IMR-90 (cell line): ENCODE data around the gene TAAR9. TPM values are rescaled to one million over a fixed set of nuclear protein-coding genes. Genes with fewer than 3 reads are reported as not detected.

ENCODE experiments used
- ATAC-seq: fragments of 200-7000 bp; cut with Tn5 transposase; 2 replicates; pipeline ENCODE4 v1.9.1; 2020; ENCODE audit warnings: low read depth, mild to moderate bottlenecking, moderate library complexity
- BruUV-seq: library from RNA; stranded (reverse); fragments of 400-500 nt; replicated peaks from 2 replicates; lab custom pipeline; 2021; lab: Mats Ljungman, UMichigan
- CTCF ChIA-PET: fragments of 300-600 bp; formaldehyde crosslinking; extraction: SDS; loops from one replicate; lab custom pipeline; 2021; ENCODE audit warnings: antibody characterized with exemption; lab: Yijun Ruan, JAX
- POLR2A ChIA-PET: fragments of 300-600 bp; sonication (Branson Sonifier 250); formaldehyde crosslinking; loops from one replicate; lab custom pipeline; 2022; ENCODE audit warnings: antibody characterized with exemption; ENCODE audit not compliant: unreplicated experiment; lab: Charles Lee
- DNase-seq: peaks from one replicate; pipeline ENCODE4 v3.0.0; 2013
- H2AFZ ChIP-seq: replicated peaks from 2 replicates; pipeline ENCODE3; 2013; ENCODE audit warnings: low read length, mild to moderate bottlenecking; ENCODE audit not compliant: poor library complexity
- H2AK5ac ChIP-seq: 2 replicates; pipeline ENCODE4 v1.6.1; 2013; ENCODE audit warnings: low read depth, low read length, inconsistent platforms
- H2AK9ac ChIP-seq: replicated peaks from 2 replicates; pipeline ENCODE3; 2013; ENCODE audit warnings: mild to moderate bottlenecking, low read depth, low read length, moderate library complexity; ENCODE audit not compliant: poor library complexity
- H2BK120ac ChIP-seq: 2 replicates; pipeline ENCODE4 v1.6.1; 2013; ENCODE audit warnings: low read depth, low read length, inconsistent platforms
- H2BK15ac ChIP-seq: 3 replicates; pipeline ENCODE4 v1.6.1; 2013; ENCODE audit warnings: low read depth, low read length, inconsistent platforms
- H2BK20ac ChIP-seq: 2 replicates; pipeline ENCODE4 v1.6.1; 2013; ENCODE audit warnings: low read depth, mild to moderate bottlenecking, inconsistent platforms, low read length, moderate library complexity
- H2BK5ac ChIP-seq: 2 replicates; pipeline ENCODE4 v1.6.1; 2013; ENCODE audit warnings: mild to moderate bottlenecking, low read depth, low read length, inconsistent platforms; ENCODE audit not compliant: poor library complexity, severe bottlenecking
- H3K14ac ChIP-seq: replicated peaks from 2 replicates; pipeline ENCODE4 v1.6.1; 2013; ENCODE audit warnings: low read depth, low read length, inconsistent platforms
- H3K18ac ChIP-seq: 2 replicates; pipeline ENCODE4 v1.6.1; 2013; ENCODE audit warnings: low read depth, low read length, control low read depth
- H3K23ac ChIP-seq: 2 replicates; pipeline ENCODE4 v1.6.1; 2013; ENCODE audit warnings: low read depth, low read length, inconsistent platforms
- H3K27ac ChIP-seq: 2 replicates; pipeline ENCODE4 v1.5.1; 2013; ENCODE audit warnings: mild to moderate bottlenecking, control low read depth, low read length; ENCODE audit not compliant: insufficient read depth
- H3K27me3 ChIP-seq: 2 replicates; pipeline ENCODE4 v1.6.1; 2013; ENCODE audit warnings: low read length; ENCODE audit not compliant: control insufficient read depth, insufficient read depth
- H3K36me3 ChIP-seq: 2 replicates; pipeline ENCODE4 v1.6.1; 2013; ENCODE audit warnings: low read length, mixed read lengths; ENCODE audit not compliant: control insufficient read depth, insufficient read depth
- H3K4ac ChIP-seq: 2 replicates; pipeline ENCODE4 v1.6.1; 2013; ENCODE audit warnings: low read depth, low read length, inconsistent platforms
- H3K4me1 ChIP-seq: 2 replicates; pipeline ENCODE4 v1.6.1; 2013; ENCODE audit warnings: low read length, mixed read lengths; ENCODE audit not compliant: control insufficient read depth, insufficient read depth
- H3K4me2 ChIP-seq: 2 replicates; pipeline ENCODE4 v1.6.1; 2013; ENCODE audit warnings: low read depth, mild to moderate bottlenecking, control low read depth, low read length, moderate library complexity
- H3K4me3 ChIP-seq: 2 replicates; pipeline ENCODE4 v1.5.1; 2013; ENCODE audit warnings: low read depth, mild to moderate bottlenecking, control low read depth, low read length, moderate library complexity; ENCODE audit not compliant: insufficient read depth
- H3K56ac ChIP-seq: 2 replicates; pipeline ENCODE4 v1.6.1; 2013; ENCODE audit warnings: low read length, inconsistent platforms; ENCODE audit not compliant: insufficient read depth; ENCODE audit errors: extremely low read depth
- H3K79me1 ChIP-seq, 2 experiments: 2 replicates each; pipeline ENCODE4 v1.6.1; 2013; ENCODE audit warnings: low read length in 2 of 2, inconsistent platforms in 1 of 2, low read depth in 1 of 2
- H3K9ac ChIP-seq: 2 replicates; pipeline ENCODE4 v1.6.1; 2013; ENCODE audit warnings: low read depth, low read length, control low read depth
- H3K9me1 ChIP-seq: 2 replicates; pipeline ENCODE4 v1.6.1; 2013; ENCODE audit warnings: low read length, inconsistent platforms; ENCODE audit not compliant: insufficient read depth
- H3K9me3 ChIP-seq: 2 replicates; pipeline ENCODE4 v1.6.1; 2013; ENCODE audit warnings: low read length; ENCODE audit not compliant: control insufficient read depth, insufficient read depth
- H4K20me1 ChIP-seq: 2 replicates; pipeline ENCODE4 v1.6.1; 2013; ENCODE audit warnings: low read length, inconsistent platforms; ENCODE audit not compliant: insufficient read depth
- H4K5ac ChIP-seq: 2 replicates; pipeline ENCODE4 v1.6.1; 2013; ENCODE audit warnings: mild to moderate bottlenecking, low read depth, low read length, control low read depth
- H4K8ac ChIP-seq, 2 experiments: 2 replicates each; pipeline ENCODE4 v1.6.1; 2013; ENCODE audit warnings: low read depth in 2 of 2, low read length in 2 of 2, control low read depth in 1 of 2, inconsistent platforms in 1 of 2
- H4K91ac ChIP-seq: 2 replicates; pipeline ENCODE4 v1.6.1; 2013; ENCODE audit warnings: low read depth, low read length, inconsistent platforms; ENCODE audit not compliant: insufficient read depth
- BHLHE40 ChIP-seq: fragments of 150-350 bp; IDR thresholded peaks from 2 replicates; pipeline ENCODE4 v1.6.1; 2016; ENCODE audit warnings: mild to moderate bottlenecking, low read depth, low read length
- CEBPB ChIP-seq: IDR thresholded peaks from 2 replicates; pipeline ENCODE4 v1.6.1; 2012; ENCODE audit warnings: low read depth, low read length, improper control_type of control experiment
- CHD1 ChIP-seq: IDR thresholded peaks from 2 replicates; pipeline ENCODE4 v1.6.1; 2012; ENCODE audit warnings: low read depth, low read length, improper control_type of control experiment
- CTCF ChIP-seq: conservative IDR thresholded peaks from 2 replicates; pipeline ENCODE4 v1.5.1; 2012; ENCODE audit warnings: mild to moderate bottlenecking, low read depth, low read length, improper control_type of control experiment
- ELK1 ChIP-seq: fragments of 150-350 bp; IDR thresholded peaks from 2 replicates; pipeline ENCODE4 v1.6.1; 2016; ENCODE audit warnings: low read depth, mild to moderate bottlenecking, low read length, moderate library complexity, borderline replicate concordance
- FOS ChIP-seq: fragments of 150-350 bp; IDR thresholded peaks from 2 replicates; pipeline ENCODE4 v1.6.1; 2016; ENCODE audit warnings: low read depth, low read length
- MAFK ChIP-seq: IDR thresholded peaks from 2 replicates; pipeline ENCODE4 v1.6.1; 2012; ENCODE audit warnings: low read depth, low read length, improper control_type of control experiment
- MAZ ChIP-seq: IDR thresholded peaks from 2 replicates; pipeline ENCODE4 v1.6.1; 2012; ENCODE audit warnings: low read depth, mild to moderate bottlenecking, low read length, improper control_type of control experiment, moderate library complexity, borderline replicate concordance
- MXI1 ChIP-seq: IDR thresholded peaks from 2 replicates; pipeline ENCODE4 v1.6.1; 2012; ENCODE audit warnings: low read depth, mild to moderate bottlenecking, low read length, moderate library complexity, borderline replicate concordance
- NFE2L2 ChIP-seq: fragments of 150-350 bp; IDR thresholded peaks from 2 replicates; pipeline ENCODE4 v1.6.1; 2016; ENCODE audit warnings: low read depth, mild to moderate bottlenecking, low read length
- POLR2A ChIP-seq: IDR thresholded peaks from 2 replicates; pipeline ENCODE4 v1.6.1; 2012; ENCODE audit warnings: mild to moderate bottlenecking, low read depth, low read length
- RAD21 ChIP-seq: IDR thresholded peaks from 2 replicates; pipeline ENCODE4 v1.6.1; 2012; ENCODE audit warnings: low read length, improper control_type of control experiment
- RCOR1 ChIP-seq: IDR thresholded peaks from 2 replicates; pipeline ENCODE4 v1.6.1; 2012; ENCODE audit warnings: mild to moderate bottlenecking, low read length, improper control_type of control experiment; ENCODE audit not compliant: insufficient replicate concordance
- RFX5 ChIP-seq: IDR thresholded peaks from 2 replicates; pipeline ENCODE4 v1.8.0; 2012; ENCODE audit warnings: low read depth, mild to moderate bottlenecking, low read length, moderate library complexity
- SMC3 ChIP-seq: fragments of 150-350 bp; IDR thresholded peaks from 2 replicates; pipeline ENCODE4 v1.6.1; 2016; ENCODE audit warnings: low read depth, mild to moderate bottlenecking, antibody characterized with exemption, low read length, moderate library complexity
- USF2 ChIP-seq: fragments of 150-350 bp; IDR thresholded peaks from 2 replicates; pipeline ENCODE4 v1.6.1; 2017; ENCODE audit warnings: mild to moderate bottlenecking, antibody characterized with exemption, low read length, low read depth
- WGBS, 2 experiments: methylation state at CpG; one replicate each; pipeline versions ENCODE4 v1.1.5 to v1.1.7; 2013; ENCODE audit warnings: missing lambda C conversion rate in 2 of 2; ENCODE audit not compliant: insufficient read length in 1 of 2; ENCODE audit errors: extremely low coverage in 2 of 2; 5-methylcytosine and 5-hydroxymethylcytosine counted together
- dilution Hi-C: fragments of 300-500 bp; cut with HindIII; formaldehyde crosslinking; loops from one replicate; pipeline ENCODE4 v1.14.3; 2018; ENCODE audit warnings: low sequenced_read_pairs; ENCODE audit not compliant: unreplicated experiment
- in situ Hi-C: fragments of 300-500 bp; cut with MboI; formaldehyde crosslinking; loops from 3 replicates; pipeline ENCODE4 v1.14.3; 2019; ENCODE audit warnings: low sequenced_read_pairs, inconsistent platforms, mixed read lengths
- intact Hi-C: fragments of 100-400 bp; cut with micrococcal nuclease; formaldehyde crosslinking; loops from 2 replicates; pipeline ENCODE4 v1.10.0; 2022
- polyA plus RNA-seq, 3 experiments: library from polyadenylated mRNA; depleted of rRNA; stranded (reverse); fragments of >200 nt; gene quantifications; 2 replicates each; pipeline ENCODE4 v1.2.3, GENCODE V29; 2012; ENCODE audit warnings: low replicate concordance in 1 of 3
- total RNA-seq: library from RNA; depleted of rRNA; stranded (reverse); fragments of >200 nt; gene quantifications from 2 replicates; pipeline ENCODE4 v1.2.3, GENCODE V29; 2012

TAAR9 gene
- total and polyA plus RNA-seq, 2 of the 4 experiments (the other 2 are of a cell fraction): not detected

- ChIA-PET CTCF (no interaction called here), POLR2A (no interaction called here)
- H4K8ac ChIP-seq: no peak within 1 kb of the TSS
- H4K5ac ChIP-seq: no peak within 1 kb of the TSS
- H2AK5ac ChIP-seq: no peak within 1 kb of the TSS
- no TSS peak for BruUV-seq
- 0 out of 2 replicates have a peak, but pooled peaks cover 4% of the 10 kb centered on the region for H3K9me1 ChIP-seq
- ATAC-seq (no peak), DNase-seq (no peak)
- no peak within 1 kb of the TSS for H3K14ac ChIP-seq
- H3K4me2 ChIP-seq: no peak within 1 kb of the TSS
- H2BK15ac ChIP-seq: no peak within 1 kb of the TSS
- intact Hi-C loops: no loop called here
- no peaks in the 10 kb centered on the region for H3K79me1 ChIP-seq
- no peak within 1 kb of the TSS for H2AK9ac ChIP-seq
- H2BK20ac ChIP-seq: no peak within 1 kb of the TSS
- H3K27ac ChIP-seq: no peak within 1 kb of the TSS
- no peak within 1 kb of the TSS for H2AFZ ChIP-seq
- peaks cover 44% of the 10 kb centered on the region for H3K27me3 ChIP-seq
- no peak within 1 kb of the TSS for H3K4ac ChIP-seq
- no peaks in the 10 kb centered on the region for H4K20me1 ChIP-seq
- H3K18ac ChIP-seq: no peak within 1 kb of the TSS
- no peak within 1 kb of the TSS for H3K56ac ChIP-seq
- dilution Hi-C loops: no loop called here
- H3K4me1 ChIP-seq: no peaks in the 10 kb centered on the region
- H2BK5ac ChIP-seq: no peak within 1 kb of the TSS
- WGBS, 2 experiments: no CpG with 5 or more reads among the region's 2 CpGs
- in situ Hi-C loops: no loop called here
- TF ChIP-seq NFE2L2 (no peak), BHLHE40 (no peak), SMC3 (no peak), RAD21 (no peak), FOS (no peak), MXI1 (no peak), RCOR1 (no peak), MAFK (no peak), USF2 (no peak), POLR2A (no peak), RFX5 (no peak), ELK1 (no peak), CHD1 (no peak), MAZ (no peak), CEBPB (no peak), CTCF (no peak)
- no peak within 1 kb of the TSS for H3K4me3 ChIP-seq
- H4K91ac ChIP-seq: no peak within 1 kb of the TSS
- H3K23ac ChIP-seq: no peak within 1 kb of the TSS
- no peak within 1 kb of the TSS for H3K9ac ChIP-seq
- no peaks in the 10 kb centered on the region for H3K36me3 ChIP-seq
- H3K9me3 ChIP-seq: no peaks in the 10 kb centered on the region
- H2BK120ac ChIP-seq: no peak within 1 kb of the TSS
Measured at GRCh38 chr6:132552372-132552771, 14.3 kb downstream of the TAAR9 start, which contains the start of gene TAAR8. TAAR8 (plus strand) TSS chr6:132552672; CDS start chr6:132552693, 21 bp downstream.
